Activated CD4-positive, alpha-beta memory T cell treated with anti-CD3 and anti-CD28 coated beads, Interleukin-2, amount 10 ng/mL, durations not matched to agents 7 days and 5 days (primary cell): Measurements from ENCODE around the gene TBC1D2B. TPM values are rescaled to one million over a fixed set of nuclear protein-coding genes. Genes with fewer than 3 reads are reported as not detected.

Experiments
- CTCF ChIA-PET: fragments of 350-600 bp; sonication (Branson Sonifier 250); formaldehyde crosslinking; loops from one replicate; lab custom pipeline; 2021; ENCODE audit warnings: antibody characterized with exemption, inconsistent platforms; lab: Charles Lee
- POLR2A ChIA-PET: fragments of 350-600 bp; sonication (Branson Sonifier 250); formaldehyde crosslinking; loops from one replicate; lab custom pipeline; 2021; ENCODE audit warnings: antibody characterized with exemption; lab: Charles Lee
- DNase-seq: peaks from one replicate; pipeline ENCODE4 v3.0.0-alpha.2; 2020
- H3K27ac Mint-ChIP-seq: one replicate; pipeline ENCODE4 v1.8.0; 2021; ENCODE audit warnings: mild to moderate bottlenecking, mixed read lengths
- H3K27me3 Mint-ChIP-seq: one replicate; pipeline ENCODE4 v1.8.0; 2021; ENCODE audit warnings: mixed read lengths
- H3K36me3 Mint-ChIP-seq: one replicate; pipeline ENCODE4 v1.8.0; 2021; ENCODE audit warnings: low read depth, mixed read lengths
- H3K4me1 Mint-ChIP-seq: one replicate; pipeline ENCODE4 v1.8.0; 2021; ENCODE audit warnings: mixed read lengths
- H3K4me3 Mint-ChIP-seq: one replicate; pipeline ENCODE4 v1.8.0; 2021; ENCODE audit warnings: mild to moderate bottlenecking, mixed read lengths
- H3K9me3 Mint-ChIP-seq: one replicate; pipeline ENCODE4 v1.8.0; 2021; ENCODE audit warnings: mixed read lengths
- total RNA-seq, 2 experiments: library from RNA; stranded (reverse); gene quantifications; one replicate each; pipeline ENCODE4 v1.2.3, GENCODE V29; 2021

TBC1D2B gene
- total RNA-seq, 2 experiments from 2014 or later: 97.1 to 101 TPM

DNA sequence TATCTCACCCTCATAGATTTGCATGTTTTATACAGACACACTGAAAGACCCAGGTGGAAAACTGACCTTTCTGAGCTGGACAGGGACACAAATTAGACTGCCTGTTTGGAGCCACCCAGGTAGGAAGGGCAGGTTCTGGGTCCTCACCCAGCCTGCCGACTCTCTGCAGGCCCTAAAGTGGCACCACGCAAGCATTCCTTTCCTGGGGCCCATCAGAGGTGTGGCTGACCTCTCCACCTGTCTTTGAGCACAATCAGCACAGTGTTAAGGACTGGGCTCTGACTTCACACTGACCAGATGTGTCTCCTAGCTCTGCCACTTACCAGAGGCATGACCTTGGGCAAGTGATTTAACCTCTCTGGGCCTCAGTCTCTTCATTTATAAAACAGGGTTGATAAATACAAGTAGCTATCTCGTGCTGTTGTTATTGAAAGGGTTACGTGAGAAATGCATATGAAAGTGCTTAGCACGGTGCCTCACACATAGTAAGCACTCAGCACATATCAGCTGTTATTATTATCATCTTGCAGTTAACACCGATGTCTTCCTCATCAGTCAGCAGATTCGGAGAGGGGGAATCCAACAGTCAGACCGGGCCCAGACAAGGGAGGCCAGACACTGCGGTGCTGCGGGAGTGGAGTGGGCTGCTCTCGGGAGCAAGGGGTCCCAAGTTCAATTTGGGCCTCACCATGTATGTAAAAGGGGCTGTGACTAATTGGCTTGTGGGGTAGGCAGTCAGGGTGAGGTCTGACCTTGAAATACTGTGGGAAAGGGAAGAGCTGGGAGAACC is 2.0 kb upstream of the TBC1D2B start:
- H3K27ac Mint-ChIP-seq: no peak overlapping the region
- no peaks in the 10 kb centered on the region for H3K27me3 Mint-ChIP-seq
- no peak overlapping the region for H3K4me3 Mint-ChIP-seq
- peaks cover 19% of the 10 kb centered on the region for H3K36me3 Mint-ChIP-seq
- no peak for DNase-seq
- no peaks in the 10 kb centered on the region for H3K9me3 Mint-ChIP-seq
- ChIA-PET CTCF (interaction anchor here (1.0 to 2.8 kb wide), 5 partner anchors 10 to 52 kb away, joined by 3 to 12 read pairs (median 3); no protein-coding TSS in a partner anchor), POLR2A (interaction anchor here (1.1 to 1.5 kb wide), 3 partner anchors 10 to 29 kb away, joined by 3 to 4 read pairs (median 3); no protein-coding TSS in a partner anchor)
- peaks cover 48% of the 10 kb centered on the region for H3K4me1 Mint-ChIP-seq

DNA sequence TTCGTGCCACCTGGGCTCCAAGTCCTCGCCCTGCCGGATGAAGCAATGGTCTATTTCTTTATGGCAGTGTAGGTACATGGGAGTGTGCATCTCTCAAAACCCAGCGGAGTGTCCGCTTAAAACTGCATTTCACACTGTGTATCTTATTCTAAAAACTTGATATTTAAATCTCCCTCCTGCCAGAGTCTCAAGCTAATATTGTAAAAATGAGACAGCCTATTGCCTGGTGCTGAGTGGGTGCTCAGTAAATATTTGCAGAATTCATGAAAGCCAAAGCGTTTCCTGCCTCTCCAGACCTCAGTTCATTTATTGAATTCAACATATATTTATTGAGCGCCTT is 330 bp upstream of the TBC1D2B start:
- Mint-ChIP-seq H3K9me3 (no peaks in the 10 kb centered on the region), H3K36me3 (peaks cover 25% of the 10 kb centered on the region), H3K27me3 (no peaks in the 10 kb centered on the region), H3K27ac (peak overlapping the region; percentile 56), H3K4me3 (peak overlapping the region; percentile 100), H3K4me1 (peaks cover 48% of the 10 kb centered on the region)
- peak; percentile 14 for DNase-seq
- POLR2A ChIA-PET: interaction anchor here (0.7 to 2.4 kb wide), 8 partner anchors 15 to 38 kb away, joined by 3 to 17 read pairs (median 3); no protein-coding TSS in a partner anchor
- CTCF ChIA-PET: interaction anchor here (0.9 to 2.8 kb wide), 3 partner anchors 8 to 30 kb away, joined by 4 to 12 read pairs (median 4); no protein-coding TSS in a partner anchor

DNA sequence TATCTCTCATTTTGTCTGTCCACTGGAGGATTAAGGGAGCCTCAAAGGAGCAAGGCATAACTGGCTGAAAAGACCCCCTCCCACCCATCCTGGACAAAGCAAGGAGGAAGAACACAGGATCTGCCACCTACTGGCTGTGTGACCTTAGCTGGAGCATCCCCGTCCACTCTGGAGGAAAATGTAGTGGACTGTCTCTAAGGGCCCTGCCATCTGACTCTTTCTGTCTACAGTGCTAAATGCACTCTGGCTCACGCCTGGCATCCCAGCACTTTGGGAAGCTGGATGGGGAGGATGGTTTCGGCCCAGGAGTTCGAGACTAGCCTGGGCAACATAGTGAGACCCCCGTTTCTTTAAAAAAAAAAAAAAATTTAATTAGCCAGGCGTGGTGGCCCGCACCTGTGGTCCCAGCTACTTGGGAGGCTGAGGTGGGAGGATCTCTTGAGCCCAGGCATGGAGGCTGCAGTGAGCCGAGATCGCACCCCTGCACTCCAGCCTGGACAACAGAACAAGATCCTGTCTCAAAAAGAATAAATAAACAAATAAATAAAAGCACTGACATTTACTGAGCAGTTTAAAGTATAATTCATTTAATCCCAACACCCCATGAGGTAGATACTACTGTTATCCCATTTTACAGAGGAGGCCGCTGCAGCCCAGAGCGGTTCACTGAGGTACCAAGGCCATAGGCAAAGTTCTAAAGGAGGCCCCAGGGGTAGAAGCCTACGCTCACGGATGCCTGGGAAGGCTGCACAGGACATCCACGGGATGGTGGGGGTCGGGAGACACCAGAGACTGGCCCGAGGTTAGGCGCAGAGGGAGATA is 1.1 kb downstream of the TBC1D2B start:
- Mint-ChIP-seq H3K9me3 (no peaks in the 10 kb centered on the region), H3K4me3 (peak overlapping the region; percentile 100), H3K27me3 (no peaks in the 10 kb centered on the region), H3K4me1 (peaks cover 52% of the 10 kb centered on the region), H3K36me3 (peaks cover 37% of the 10 kb centered on the region), H3K27ac (peak overlapping the region; percentile 89)
- POLR2A ChIA-PET: interaction anchor here (0.8 to 2.4 kb wide), 12 partner anchors 13 to 57 kb away, joined by 3 to 17 read pairs (median 4); no protein-coding TSS in a partner anchor
- CTCF ChIA-PET: interaction anchor here (1.0 to 10.2 kb wide), 6 partner anchors 16 to 35 kb away, joined by 3 to 61 read pairs (median 4); no protein-coding TSS in a partner anchor
- no peak for DNase-seq

DNA sequence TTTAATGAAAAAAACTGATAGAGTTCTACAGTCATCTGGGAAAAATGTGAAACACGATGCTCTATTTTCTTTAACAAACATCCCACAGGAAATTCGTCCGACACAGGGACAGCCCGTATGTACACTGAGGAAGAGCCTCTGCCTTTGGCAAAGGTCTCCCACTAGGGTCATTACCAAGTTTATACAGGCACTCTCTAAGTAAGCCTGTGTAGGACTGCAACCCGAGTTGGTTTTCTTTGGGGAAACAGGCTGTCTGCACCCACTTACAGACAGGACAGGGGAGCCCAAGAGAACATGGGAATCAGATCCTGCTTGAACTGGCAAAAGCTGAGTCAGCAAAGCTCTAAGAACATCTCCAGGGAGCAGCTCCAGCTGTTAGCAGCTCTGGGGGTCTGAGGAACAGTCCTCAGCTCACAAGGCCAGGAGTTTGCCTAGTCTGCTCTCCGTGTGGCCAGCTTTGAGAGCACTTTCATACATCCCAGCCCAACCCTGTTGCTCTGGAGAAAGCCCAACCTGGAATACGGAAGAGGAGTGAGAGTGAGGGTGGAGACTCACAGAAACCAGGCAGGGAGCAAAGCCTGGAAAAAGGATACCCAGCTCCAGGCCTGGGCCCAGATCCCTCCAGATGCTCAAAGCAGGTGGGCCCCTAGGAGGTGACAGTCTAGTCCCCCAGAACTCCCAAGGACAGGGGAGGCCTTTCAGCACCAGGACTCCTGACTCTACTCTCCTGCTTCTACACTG is 1.9 kb downstream of the TBC1D2B start:
- H3K27me3 Mint-ChIP-seq: no peaks in the 10 kb centered on the region
- peaks cover 56% of the 10 kb centered on the region for H3K4me1 Mint-ChIP-seq
- no peaks in the 10 kb centered on the region for H3K9me3 Mint-ChIP-seq
- H3K36me3 Mint-ChIP-seq: peaks cover 41% of the 10 kb centered on the region
- DNase-seq: no peak
- ChIA-PET POLR2A (interaction anchor here (0.6 to 2.4 kb wide), 8 partner anchors 8 to 56 kb away, joined by 3 to 17 read pairs (median 4); no protein-coding TSS in a partner anchor), CTCF (interaction anchor here (1.1 to 10.2 kb wide), 6 partner anchors 15 to 166 kb away, joined by 3 to 61 read pairs (median 4); no protein-coding TSS in a partner anchor)
- peak overlapping the region; percentile 89 for H3K27ac Mint-ChIP-seq
- H3K4me3 Mint-ChIP-seq: peak overlapping the region; percentile 100

DNA sequence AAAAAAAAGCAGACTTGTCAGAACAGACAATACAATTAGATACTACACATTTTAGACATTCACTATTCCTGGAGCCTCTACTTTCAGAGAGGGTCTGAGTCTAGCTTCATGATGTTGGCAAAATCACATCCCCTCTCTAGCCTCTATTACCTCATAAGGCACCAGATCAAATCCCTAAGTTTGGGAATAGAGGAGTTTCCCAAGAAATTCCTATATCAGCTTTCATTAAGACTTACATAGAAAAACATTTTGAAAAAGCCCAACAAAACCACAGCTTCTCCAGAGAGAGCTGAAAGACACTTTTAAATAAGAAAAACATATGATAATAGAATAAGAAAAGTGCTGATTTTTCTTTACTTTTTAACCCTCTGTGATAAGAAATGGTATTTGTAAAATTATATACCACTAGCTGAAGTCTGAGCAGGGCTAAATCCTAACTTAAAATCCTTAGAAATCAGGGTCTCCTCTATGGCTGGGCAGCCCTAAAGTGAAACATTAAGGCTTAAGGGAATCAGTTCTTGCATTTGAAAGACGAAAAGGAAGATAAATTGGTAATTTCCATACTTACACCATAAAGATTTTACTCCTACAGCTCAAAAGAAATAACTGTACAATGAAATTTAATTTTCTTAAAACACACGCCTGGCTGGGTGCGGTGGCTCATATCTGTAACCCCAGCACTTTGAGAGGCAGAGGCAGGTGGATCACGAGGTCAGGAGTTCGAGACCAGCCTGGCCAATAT is 4.3 kb downstream of the TBC1D2B start:
- CTCF ChIA-PET: interaction anchor here (1.0 to 10.2 kb wide), 7 partner anchors 12 to 114 kb away, joined by 3 to 125 read pairs (median 5); no protein-coding TSS in a partner anchor
- Mint-ChIP-seq H3K36me3 (peaks cover 46% of the 10 kb centered on the region), H3K9me3 (no peaks in the 10 kb centered on the region), H3K27ac (peak overlapping the region; percentile 32), H3K27me3 (no peaks in the 10 kb centered on the region), H3K4me3 (peak overlapping the region; percentile 15), H3K4me1 (peaks cover 55% of the 10 kb centered on the region)
- no peak for DNase-seq
- POLR2A ChIA-PET: interaction anchor here (1.0 to 8.5 kb wide), 4 partner anchors 17 to 38 kb away, joined by 3 to 202 read pairs (median 4); no protein-coding TSS in a partner anchor

DNA sequence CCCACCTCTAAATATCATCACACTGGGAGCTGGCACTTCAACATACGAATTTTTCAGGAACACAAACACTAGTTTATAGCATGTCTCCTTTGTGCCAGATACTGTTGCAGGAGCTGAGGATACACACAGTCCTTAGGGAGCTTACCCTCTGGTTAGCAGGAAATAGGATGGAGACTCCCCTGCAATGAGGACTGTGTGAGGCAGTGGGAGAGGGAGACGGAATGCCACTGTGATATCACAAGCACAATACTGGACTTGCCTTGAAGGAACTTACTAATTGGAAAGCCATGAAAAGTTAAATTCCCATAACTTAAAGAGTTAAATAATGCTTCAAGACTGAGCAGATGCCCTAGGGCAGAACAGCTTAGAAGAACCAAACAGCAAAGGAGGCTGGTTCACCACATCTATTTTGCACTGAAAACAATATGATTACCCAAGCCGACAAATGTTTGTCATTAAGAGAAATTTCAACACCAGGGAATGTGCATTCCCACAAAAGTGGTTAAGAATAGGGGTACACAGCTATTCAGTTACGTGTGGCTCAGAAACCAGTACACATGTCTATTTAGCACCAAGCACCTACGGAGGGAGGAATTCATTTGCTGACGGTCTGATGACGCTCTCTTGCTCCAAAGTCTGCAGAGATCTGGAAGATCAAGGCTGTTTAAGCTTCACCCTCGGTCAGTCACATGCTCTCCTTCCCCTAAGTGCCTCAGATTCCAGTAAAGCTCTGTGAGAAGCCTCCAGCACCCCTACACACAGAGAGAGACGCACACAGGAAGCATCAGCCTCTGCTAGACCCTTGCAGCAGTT is 5.2 kb downstream of the TBC1D2B start:
- H3K27ac Mint-ChIP-seq: peak overlapping the region; percentile 32
- peaks cover 50% of the 10 kb centered on the region for H3K4me1 Mint-ChIP-seq
- POLR2A ChIA-PET: interaction anchor here (1.0 to 8.5 kb wide), 4 partner anchors 16 to 37 kb away, joined by 3 to 202 read pairs (median 4); no protein-coding TSS in a partner anchor

DNA sequence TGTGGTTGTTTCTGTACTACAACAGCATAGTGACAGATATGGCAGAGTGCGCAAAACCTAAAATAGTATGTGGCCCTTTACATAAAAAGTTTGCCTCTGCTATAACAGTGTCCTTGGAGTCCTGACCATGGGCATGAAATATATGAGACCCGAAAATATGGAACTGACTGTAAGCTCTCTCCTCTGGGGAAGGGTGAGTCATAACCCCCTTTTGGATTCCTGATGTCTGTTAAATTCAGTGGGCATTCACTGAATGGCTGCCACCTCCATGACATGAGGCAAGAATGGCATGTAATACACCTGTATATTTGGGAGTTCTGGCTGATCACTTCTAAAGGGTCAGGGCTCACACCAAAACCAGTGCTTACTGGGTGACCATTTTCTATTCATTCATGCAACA is 6.1 kb downstream of the TBC1D2B start:
- H3K9me3 Mint-ChIP-seq: no peaks in the 10 kb centered on the region
- peaks cover 47% of the 10 kb centered on the region for H3K4me1 Mint-ChIP-seq
- CTCF ChIA-PET: interaction anchor here (0.6 to 10.2 kb wide), 5 partner anchors 18 to 142 kb away, joined by 3 to 125 read pairs (median 4); no protein-coding TSS in a partner anchor
- H3K36me3 Mint-ChIP-seq: peaks cover 53% of the 10 kb centered on the region
- H3K27me3 Mint-ChIP-seq: no peaks in the 10 kb centered on the region
- DNase-seq: no peak
- POLR2A ChIA-PET: interaction anchor here (1.6 to 8.5 kb wide), 2 partner anchors 11 to 16 kb away, joined by 6 to 202 read pairs; no protein-coding TSS in a partner anchor
- peak overlapping the region; percentile 55 for H3K27ac Mint-ChIP-seq
- H3K4me3 Mint-ChIP-seq: no peak overlapping the region

More for the DNA sequence above, 5.2 kb downstream of the TBC1D2B start:
- Mint-ChIP-seq H3K27me3 (no peaks in the 10 kb centered on the region), H3K4me3 (peak overlapping the region; percentile 15), H3K36me3 (peaks cover 49% of the 10 kb centered on the region), H3K9me3 (no peaks in the 10 kb centered on the region)
- DNase-seq: no peak
- CTCF ChIA-PET: interaction anchor here (1.0 to 10.2 kb wide), 8 partner anchors 11 to 113 kb away, joined by 3 to 125 read pairs (median 4); no protein-coding TSS in a partner anchor

DNA sequence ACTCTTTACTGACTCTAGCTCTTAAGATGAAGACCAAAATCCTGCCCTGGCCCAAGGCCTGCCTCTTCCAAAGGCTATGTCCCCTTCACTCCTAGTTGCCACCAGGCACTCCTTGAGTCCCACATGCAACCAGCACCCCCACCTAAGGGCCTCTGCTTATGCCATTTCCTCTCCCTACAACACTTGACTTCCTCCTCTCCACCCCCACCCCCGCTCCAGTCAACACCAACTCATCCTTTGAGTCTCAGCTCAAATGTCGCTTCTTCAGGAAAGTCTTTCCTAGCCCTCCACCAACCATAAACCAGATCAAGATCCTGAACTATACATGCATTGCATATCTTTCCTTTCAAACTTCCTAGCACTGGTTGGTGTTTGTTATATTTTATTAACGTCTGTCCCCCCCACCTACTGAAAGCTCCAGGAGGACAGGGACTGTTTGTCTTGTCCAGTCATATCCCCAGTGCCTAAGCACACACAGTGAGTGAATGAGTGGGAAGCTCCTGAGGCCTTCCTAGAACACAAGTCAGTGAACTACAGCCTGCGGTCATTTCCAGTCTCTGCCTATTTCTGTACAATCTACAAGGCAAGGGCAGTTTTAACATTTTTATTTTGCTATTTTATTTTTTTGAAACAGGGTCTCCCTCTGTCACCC is 7.3 kb downstream of the TBC1D2B start:
- no peak overlapping the region for H3K27ac Mint-ChIP-seq

DNA sequence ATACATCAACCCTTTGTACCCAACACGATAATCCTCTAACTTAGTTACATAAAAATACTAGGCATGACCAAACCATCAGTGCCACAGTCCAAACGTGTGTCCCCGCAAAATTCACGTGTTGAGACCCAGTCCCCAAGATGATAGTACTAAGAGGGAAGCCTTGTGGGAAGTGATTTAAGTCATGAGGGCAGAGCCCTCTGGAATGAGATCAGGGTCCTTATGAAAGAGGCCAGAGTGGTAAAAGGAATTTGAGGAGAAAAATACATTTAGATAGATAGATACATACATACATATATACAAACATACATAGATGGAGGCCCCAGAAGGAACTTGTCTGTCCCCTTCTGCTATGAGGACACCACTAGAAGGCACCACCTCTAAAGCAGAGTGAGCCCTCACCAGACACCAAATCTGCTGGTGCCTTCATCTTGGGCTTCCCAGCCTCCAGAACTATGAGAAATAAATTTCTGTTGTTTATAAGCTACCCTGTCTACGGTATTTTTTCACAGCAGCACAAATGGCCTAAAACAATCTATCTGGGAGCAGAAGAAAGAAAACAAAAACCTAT is 8.0 kb downstream of the TBC1D2B start:
- no peak overlapping the region for H3K27ac Mint-ChIP-seq
- no peak for DNase-seq
- POLR2A ChIA-PET: interaction anchor here (0.8 to 8.5 kb wide), 12 partner anchors 10 to 63 kb away, joined by 3 to 202 read pairs (median 6); no protein-coding TSS in a partner anchor
- CTCF ChIA-PET: interaction anchor here (0.8 to 10.2 kb wide), 9 partner anchors 9 to 44 kb away, joined by 3 to 125 read pairs (median 6); partner anchors contain the start of gene TBC1D2B
- H3K27me3 Mint-ChIP-seq: no peaks in the 10 kb centered on the region
- H3K9me3 Mint-ChIP-seq: no peaks in the 10 kb centered on the region
- H3K36me3 Mint-ChIP-seq: peaks cover 48% of the 10 kb centered on the region
- H3K4me1 Mint-ChIP-seq: peaks cover 33% of the 10 kb centered on the region
- H3K4me3 Mint-ChIP-seq: peak overlapping the region; percentile 70

More for the DNA sequence above, 7.3 kb downstream of the TBC1D2B start:
- Mint-ChIP-seq H3K4me1 (peaks cover 38% of the 10 kb centered on the region), H3K27me3 (no peaks in the 10 kb centered on the region), H3K36me3 (peaks cover 52% of the 10 kb centered on the region), H3K9me3 (no peaks in the 10 kb centered on the region), H3K4me3 (peak overlapping the region; percentile 70)
- peak; percentile 59 for DNase-seq
- POLR2A ChIA-PET: interaction anchor here (0.8 to 8.5 kb wide), 10 partner anchors 9 to 64 kb away, joined by 3 to 202 read pairs (median 5); no protein-coding TSS in a partner anchor
- CTCF ChIA-PET: interaction anchor here (0.7 to 10.2 kb wide), 9 partner anchors 8 to 38 kb away, joined by 3 to 125 read pairs (median 6); partner anchors contain the start of gene TBC1D2B
